Upper lobe of left lung (tissue), 4 donors: ENCODE results near the gene ANKRD44.

Experiments
- CTCF ChIP-seq, 6 experiments: fragments of 450-650 bp in 4 of 6; fragments of 200-600 bp in 2 of 6; sonication (generic) in 2 of 6; IDR thresholded peaks; one replicate each; pipeline ENCODE4 v1.5.1; 2016 to 2019; ENCODE audit warnings: antibody characterized with exemption in 6 of 6
- EP300 ChIP-seq, 4 donors: sonication (generic); formaldehyde crosslinking; IDR thresholded peaks; one replicate each; pipeline ENCODE4 v1.5.1; 2017; ENCODE audit warnings: antibody characterized with exemption in 4 of 4, control low read depth in 2 of 4
- POLR2A ChIP-seq, 4 donors: fragments of 450-650 bp; IDR thresholded peaks; one replicate each; pipeline ENCODE4 v1.5.1; 2016 to 2017; ENCODE audit warnings: antibody characterized with exemption in 4 of 4, mild to moderate bottlenecking in 2 of 4

- no peak for TF ChIP-seq POLR2A (IDR thresholded peaks at IDR 0.05)
- no peak for TF ChIP-seq CTCF (IDR thresholded peaks at IDR 0.05)
- TF ChIP-seq EP300 (IDR thresholded peaks at IDR 0.05) = no peak
Observed at GRCh38 chr2:197028633-197029032, 281.9 kb downstream of the ANKRD44 start.
